ENCODE results near the gene TUBB3.
A peak's percentile ranks its signal among the peaks of the same experiment; 100 is the strongest.
"Not testable (repeated sequence)": the region's sequence is repeated elsewhere in the genome, so short reads cannot be mapped to it uniquely, and the experiment has no call there.

Gene TUBB3

GRCh38 chr16:89902980-89903379, 20.2 kb upstream of the TUBB3 start:
- no peak for DNase-seq

- DNase-seq = no peak
Observed at GRCh38 chr16:89903908-89904515, 19.1 kb upstream of the TUBB3 start.

- DNase-seq = no peak
Observed at GRCh38 chr16:89904606-89905510, 18.3 kb upstream of the TUBB3 start.

GRCh38 chr16:89905511-89906139, 17.5 kb upstream of the TUBB3 start:
- DNase-seq = no peak

GRCh38 chr16:89906140-89907025, 16.8 kb upstream of the TUBB3 start:
- DNase-seq = no peak

- no peak for DNase-seq
Observed at GRCh38 chr16:89907055-89907814, 15.9 kb upstream of the TUBB3 start.

- no peak for DNase-seq
Observed at GRCh38 chr16:89908236-89908635, 14.9 kb upstream of the TUBB3 start.

GRCh38 chr16:89909777-89910716, 13.1 kb upstream of the TUBB3 start:
- DNase-seq = peak; percentile 41 to 70 (median 54)

- DNase-seq = no peak
Observed at GRCh38 chr16:89910717-89911354, 12.3 kb upstream of the TUBB3 start.

- no peak for DNase-seq
Observed at GRCh38 chr16:89911375-89911774, 11.8 kb upstream of the TUBB3 start.

GRCh38 chr16:89912143-89912542, 11.0 kb upstream of the TUBB3 start:
- DNase-seq = no peak

GRCh38 chr16:89912627-89913026, 10.5 kb upstream of the TUBB3 start:
- DNase-seq = no peak

- DNase-seq = no peak
Observed at GRCh38 chr16:89913408-89914387, 9.4 kb upstream of the TUBB3 start.

- not testable (repeated sequence) for DNase-seq
Observed at GRCh38 chr16:89914642-89915285, 8.4 kb upstream of the TUBB3 start.

- no peak for DNase-seq
Observed at GRCh38 chr16:89915303-89916232, 7.6 kb upstream of the TUBB3 start.

GRCh38 chr16:89917773-89918452, 5.2 kb upstream of the TUBB3 start:
- peak; percentile 24 to 69 (median 52) for DNase-seq
